Neural cell (in vitro differentiated cells): ENCODE results near the gene PPP1CA. TPM values are rescaled to one million over a fixed set of nuclear protein-coding genes. Genes with fewer than 3 reads are reported as not detected.

Source experiments
- H2AFZ ChIP-seq: fragments of 200-600, 300-800 bp; sonication (generic), shearing (Covaris generic); 2 replicates; pipeline ENCODE4 v1.6.0; 2014; ENCODE audit warnings: low read depth, mild to moderate bottlenecking, antibody characterized with exemption, low read length, moderate library complexity
- H3F3A ChIP-seq: fragments of 200-600 bp; shearing (Covaris generic); 2 replicates; pipeline ENCODE4 v1.6.1; 2016; ENCODE audit warnings: mild to moderate bottlenecking, moderate library complexity, mixed read lengths, antibody characterized with exemption, low read length; ENCODE audit not compliant: insufficient read depth, poor library complexity, severe bottlenecking
- H3K27ac ChIP-seq: fragments of 200-600, 300-800 bp; sonication (generic), shearing (Covaris generic); 2 replicates; pipeline ENCODE4 v1.5.1; 2014; ENCODE audit warnings: mild to moderate bottlenecking, low read length, moderate library complexity
- H3K27me3 ChIP-seq: fragments of 300-800, 200-600 bp; sonication (generic), shearing (Covaris generic); 2 replicates; pipeline ENCODE4 v1.6.0; 2014; ENCODE audit warnings: mild to moderate bottlenecking, low read depth, low read length, moderate library complexity; ENCODE audit not compliant: insufficient read depth
- H3K36me3 ChIP-seq: fragments of 300-800, 200-600 bp; sonication (generic), shearing (Covaris generic); 2 replicates; pipeline ENCODE4 v1.5.1; 2014; ENCODE audit warnings: mild to moderate bottlenecking, antibody characterized with exemption, low read length, moderate library complexity; ENCODE audit not compliant: insufficient read depth
- H3K4me2 ChIP-seq: fragments of 300-800, 200-600 bp; sonication (generic), shearing (Covaris generic); 2 replicates; pipeline ENCODE4 v1.6.0; 2014; ENCODE audit warnings: mild to moderate bottlenecking, low read length
- H3K4me3 ChIP-seq: fragments of 300-800, 200-600 bp; sonication (generic), shearing (Covaris generic); 2 replicates; pipeline ENCODE4 v1.5.1; 2014; ENCODE audit warnings: mild to moderate bottlenecking, low read length, moderate library complexity
- H3K79me2 ChIP-seq: fragments of 200-600 bp; shearing (Covaris generic); replicated peaks from 2 replicates; pipeline ENCODE4 v1.6.0; 2014; ENCODE audit warnings: mild to moderate bottlenecking, low read length, moderate library complexity; ENCODE audit not compliant: insufficient read depth
- H3K9ac ChIP-seq: fragments of 300-800, 200-600 bp; sonication (generic), shearing (Covaris generic); 2 replicates; pipeline ENCODE4 v1.6.1; 2016; ENCODE audit warnings: mild to moderate bottlenecking, low read length, mixed read lengths
- H3K9me2 ChIP-seq: fragments of 200-600 bp; shearing (Covaris generic); 2 replicates; pipeline ENCODE4 v1.6.1; 2016; ENCODE audit warnings: mild to moderate bottlenecking, low read length, mixed read lengths; ENCODE audit not compliant: insufficient read depth
- H3K9me3 ChIP-seq: fragments of 200-600, 300-800 bp; sonication (generic), shearing (Covaris generic); 2 replicates; pipeline ENCODE4 v1.6.1; 2016; ENCODE audit warnings: mild to moderate bottlenecking, mixed run types, low read length, moderate library complexity, mixed read lengths
- H4K20me1 ChIP-seq: fragments of 200-600 bp; shearing (Covaris generic); 2 replicates; pipeline ENCODE4 v1.6.1; 2016; ENCODE audit warnings: mild to moderate bottlenecking, mixed run types; ENCODE audit not compliant: insufficient read depth
- CTCF ChIP-seq: fragments of 450-650 bp; IDR thresholded peaks from 2 replicates; pipeline ENCODE4 v1.5.1; 2014; ENCODE audit warnings: antibody characterized with exemption, mild to moderate bottlenecking, moderate library complexity; ENCODE audit not compliant: poor library complexity, severe bottlenecking
- EP300 ChIP-seq: fragments of 450-650 bp; conservative IDR thresholded peaks from 2 replicates; pipeline ENCODE4 v1.6.1; 2014; ENCODE audit warnings: antibody characterized with exemption, mild to moderate bottlenecking, moderate library complexity; ENCODE audit not compliant: poor library complexity, severe bottlenecking
- EZH2 ChIP-seq: fragments of 200-600, 300-800 bp; shearing (Covaris generic), sonication (generic); IDR thresholded peaks from 2 replicates; pipeline ENCODE4 v1.6.1; 2014; ENCODE audit warnings: antibody characterized with exemption, low read length, borderline replicate concordance, mild to moderate bottlenecking; ENCODE audit not compliant: insufficient read depth, poor library complexity, severe bottlenecking
- MXI1 ChIP-seq: fragments of 450-650 bp; conservative IDR thresholded peaks from 2 replicates; pipeline ENCODE4 v1.6.1; 2014; ENCODE audit warnings: antibody characterized with exemption, mild to moderate bottlenecking; ENCODE audit not compliant: poor library complexity, severe bottlenecking
- POLR2AphosphoS5 ChIP-seq: IDR thresholded peaks from 2 replicates; pipeline ENCODE4 v1.6.1; 2012
- RAD21 ChIP-seq: fragments of 450-650 bp; conservative IDR thresholded peaks from 2 replicates; pipeline ENCODE4 v1.6.1; 2014; ENCODE audit warnings: antibody characterized with exemption, mild to moderate bottlenecking, moderate library complexity
- REST ChIP-seq: IDR thresholded peaks from 2 replicates; pipeline ENCODE4 v1.6.1; 2012; ENCODE audit warnings: borderline replicate concordance
- SMC3 ChIP-seq: fragments of 450-650 bp; conservative IDR thresholded peaks from 2 replicates; pipeline ENCODE4 v1.6.1; 2014; ENCODE audit warnings: antibody characterized with exemption, mild to moderate bottlenecking, moderate library complexity; ENCODE audit not compliant: poor library complexity
- TAF1 ChIP-seq: IDR thresholded peaks from 2 replicates; pipeline ENCODE4 v1.6.1; 2012; ENCODE audit warnings: low read depth
- polyA plus RNA-seq: library from polyadenylated mRNA; depleted of rRNA; stranded (reverse); fragments of >200 nt; gene quantifications from 2 replicates; pipeline ENCODE4 v1.2.3, GENCODE V29; 2014

The PPP1CA gene
- polyA plus RNA-seq, 1 donor from 2014 or later = 106 TPM

DNA sequence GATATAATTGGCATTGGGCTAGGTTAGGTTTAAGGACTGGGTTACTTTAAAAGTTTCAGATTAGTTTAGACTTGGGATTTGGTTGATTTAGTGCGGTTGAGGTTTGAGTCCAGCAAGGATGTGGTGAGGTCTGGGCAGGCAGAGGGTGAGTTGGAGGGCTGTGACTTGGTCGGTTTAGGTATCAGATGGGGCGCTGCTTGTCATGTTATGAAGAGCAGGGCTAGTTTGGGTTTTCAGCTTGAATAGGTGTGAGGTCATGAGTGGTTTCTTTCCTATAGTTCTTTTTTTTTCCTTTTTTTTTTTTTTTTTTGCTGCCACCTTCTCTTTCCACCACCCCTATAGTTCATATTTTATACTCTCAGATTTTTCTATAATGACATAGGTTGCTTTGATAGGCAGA, 33.0 kb downstream of the PPP1CA start:
- no peaks in the 10 kb centered on the region for H3K9me3 ChIP-seq
- no peak overlapping the region for H3K4me3 ChIP-seq
- no peaks in the 10 kb centered on the region for H4K20me1 ChIP-seq
- H2AFZ ChIP-seq = no peak overlapping the region
- H3K9ac ChIP-seq = no peak overlapping the region
- H3K36me3 ChIP-seq = no peaks in the 10 kb centered on the region
- H3K27me3 ChIP-seq = peaks cover 16% of the 10 kb centered on the region
- no peaks in the 10 kb centered on the region for H3K9me2 ChIP-seq
- no peak overlapping the region for H3K4me2 ChIP-seq
- no peaks in the 10 kb centered on the region for H3K79me2 ChIP-seq
- H3F3A ChIP-seq = no peaks in the 10 kb centered on the region
- TF ChIP-seq TAF1 (no peak), CTCF (no peak), POLR2AphosphoS5 (no peak), RAD21 (no peak), REST (no peak), MXI1 (no peak), EP300 (no peak), EZH2 (no peak), SMC3 (no peak)
- H3K27ac ChIP-seq = no peak overlapping the region

GRCh38 chr11:67367761-67368227, 33.9 kb downstream of the PPP1CA start:
- Histone ChIP-seq H3K4me2 (no peak overlapping the region), H3K79me2 (no peaks in the 10 kb centered on the region), H3F3A (no peaks in the 10 kb centered on the region), H3K36me3 (no peaks in the 10 kb centered on the region), H2AFZ (no peak overlapping the region), H3K27ac (no peak overlapping the region), H3K27me3 (peaks cover 9% of the 10 kb centered on the region), H3K4me3 (no peak overlapping the region), H3K9ac (no peak overlapping the region), H3K9me3 (no peaks in the 10 kb centered on the region), H3K9me2 (no peaks in the 10 kb centered on the region), H4K20me1 (no peaks in the 10 kb centered on the region)
- TF ChIP-seq EZH2 (no peak), RAD21 (no peak), SMC3 (no peak), TAF1 (no peak), POLR2AphosphoS5 (no peak), MXI1 (no peak), EP300 (no peak), CTCF (no peak), REST (no peak)
